Heart right ventricle (tissue), 16 donors: ENCODE data around the gene TMEM247. TPM values are rescaled to one million over a fixed set of nuclear protein-coding genes. Genes with fewer than 3 reads are reported as not detected.

Experiments used
- ATAC-seq, 8 donors: fragments of 200-7000 bp; cut with Tn5 transposase; one replicate each; pipeline ENCODE4 v1.9.1; 2020; ENCODE audit warnings: mild to moderate bottlenecking in 8 of 8, moderate library complexity in 8 of 8, moderate number of reproducible peaks in 1 of 8
- DNase-seq, 2 donors: peaks; one replicate each; pipeline ENCODE4 v3.0.0-alpha.2; 2020
- H3K27ac ChIP-seq, 10 donors: fragments of 200-600 bp; sonication (generic) in 2 of 10; one replicate each; pipeline versions ENCODE4 v1.5.0 to v1.8.0; 2020 to 2022; ENCODE audit warnings: mild to moderate bottlenecking in 3 of 10
- H3K27me3 ChIP-seq, 7 donors: fragments of 200-600 bp; one replicate each; pipeline ENCODE4 v1.8.0; 2021 to 2022; ENCODE audit warnings: mild to moderate bottlenecking in 2 of 7
- H3K36me3 ChIP-seq, 9 donors: fragments of 200-600 bp; sonication (generic) in 1 of 9; one replicate each; pipeline versions ENCODE4 v1.5.0 to v1.8.0; 2020 to 2022; ENCODE audit warnings: mild to moderate bottlenecking in 2 of 9
- H3K4me1 ChIP-seq, 9 donors: fragments of 200-600 bp; sonication (generic) in 1 of 9; one replicate each; pipeline versions ENCODE4 v1.5.0 to v1.8.0; 2020 to 2022; ENCODE audit warnings: mild to moderate bottlenecking in 4 of 9
- H3K4me3 ChIP-seq, 10 donors: fragments of 200-600 bp; sonication (generic) in 2 of 10; one replicate each; pipeline versions ENCODE4 v1.5.0 to v1.8.0; 2020 to 2022; ENCODE audit warnings: mild to moderate bottlenecking in 7 of 10, moderate library complexity in 2 of 10
- H3K9me3 ChIP-seq, 11 donors: fragments of 200-600 bp in 10 of 11; sonication (generic) in 2 of 11; one replicate each; pipeline versions ENCODE4 v1.5.0 to v1.8.0; 2013 to 2022; ENCODE audit warnings: mild to moderate bottlenecking in 2 of 11, control low read depth in 1 of 11, moderate library complexity in 1 of 11
- CTCF ChIP-seq, 9 donors: fragments of 200-600 bp; sonication (generic) in 2 of 9; IDR thresholded peaks; one replicate each; pipeline versions ENCODE4 v1.5.0 to v1.8.0; 2021 to 2022; ENCODE audit warnings: antibody characterized with exemption in 9 of 9, mild to moderate bottlenecking in 5 of 9, moderate library complexity in 1 of 9
- WGBS, 2 donors: extraction: QIAGEN DNeasy Blood & Tissue Kit; methylation state at CpG; one replicate each; pipeline ENCODE4 v1.1.7; 2013; ENCODE audit warnings: inconsistent platforms in 1 of 2; 5-methylcytosine and 5-hydroxymethylcytosine counted together
- intact Hi-C, 10 donors: fragments of 100-400 bp; cut with DNase I; formaldehyde crosslinking; loops; one replicate each; pipeline versions ENCODE4 v1.11.1 to v1.14.2; 2022
- polyA plus RNA-seq, 2 donors: library from polyadenylated mRNA; stranded (reverse); fragments of 200-250 nt; gene quantifications; one replicate each; pipeline ENCODE4 v1.2.3, GENCODE V29; 2013
- total RNA-seq, 10 donors: library from RNA; stranded (reverse); fragmentation: NEBNext Ultra II Directional in 3 of 10; extraction: Animal tissue kit (Norgen Biotek cat#: 25700) in 3 of 10; gene quantifications; one replicate each; pipeline versions ENCODE4 v1.2.1 to v1.2.4, GENCODE V29; 2021 to 2023
- donor health status: Arrhythmogenic right ventricular cardiomyopathy.
- donor health status: ischemic (EF 13 %, LVEDD 7.1; RV severe dilation, severe dysfunction).
- donor health status: healthy with polysubstance abuse.
- donor health status: DM: no; HTN: yes; CAD: no.
- donor health status: DM: no; HTN: no; CAD: no.
- donor health status: ischemic (EF 25% LVEDD 6.9; RV normal size, moderate dysfunction).
- donor health status: ischemic (EF 25% LVEDD 5.7; RV mildly dilated, moderate dysfunction).
- donor health status: healthy.
- donor health status: DM: yes; HTN: yes; CAD: no.
- donor health status: Ischemic cardiomyopathy.
- donor health status: ischemic (EF 35%, LVEDD 5.7; RV mildly dilated, moderate dysfunction).
- donor health status: nonischemic (EF 11% LVEDD 7.7; RV severe dilation, severe dysfunction).
- donor health status: DM: yes; HTN: yes; CAD: no.
- donor health status: PGD.
- donor health status: ischemic (EF 29% LVEDD 5.4; RV normal size, mild dysfunction).
- donor health status: nonischemic (EF 23%, LVEDD 6.1; RV moderate dilation, normal function).

The TMEM247 gene
- total and polyA plus RNA-seq, 12 donors: not detected

- intact Hi-C loops: no loop called here
- no peak for ATAC-seq
- no peak overlapping the region for H3K4me3 ChIP-seq
- WGBS, 2 donors: 90 to 96% methylated on average over 3 of the region's 3 CpGs
- no peak for DNase-seq
- H3K27ac ChIP-seq: no peak overlapping the region
- no peaks in the 10 kb centered on the region for H3K36me3 ChIP-seq
- no peaks in the 10 kb centered on the region for H3K27me3 ChIP-seq
- no peak for TF ChIP-seq CTCF (IDR thresholded peaks at IDR 0.05)
- peaks cover 0 to 9% (median under 1%) of the 10 kb centered on the region in 11 donors for H3K9me3 ChIP-seq
- H3K4me1 ChIP-seq: no peaks in the 10 kb centered on the region
Observed at GRCh38 chr2:46509804-46510203, 30.4 kb downstream of the TMEM247 start.

GRCh38 chr2:46510598-46511177 is 31.3 kb downstream of the TMEM247 start:
- WGBS, 2 donors: 89 to 94% methylated on average over 5 of the region's 5 CpGs
- intact Hi-C loops: no loop called here
- no peak overlapping the region for H3K27ac ChIP-seq
- no peaks in the 10 kb centered on the region for H3K27me3 ChIP-seq
- TF ChIP-seq CTCF (IDR thresholded peaks at IDR 0.05): no peak
- ATAC-seq: no peak
- peaks cover 0 to 18% (median 8%) of the 10 kb centered on the region in 11 donors for H3K9me3 ChIP-seq
- no peaks in the 10 kb centered on the region for H3K36me3 ChIP-seq
- DNase-seq: no peak
- H3K4me1 ChIP-seq: no peaks in the 10 kb centered on the region
- H3K4me3 ChIP-seq: no peak overlapping the region

- Histone ChIP-seq H3K9me3 (peaks cover 0 to 33% (median 16%) of the 10 kb centered on the region in 11 donors), H3K36me3 (no peaks in the 10 kb centered on the region), H3K27ac (no peak overlapping the region), H3K27me3 (no peaks in the 10 kb centered on the region), H3K4me3 (no peak overlapping the region), H3K4me1 (no peaks in the 10 kb centered on the region)
- DNase-seq: no peak
- WGBS, 2 donors: 90 to 94% methylated on average over 10 of the region's 10 CpGs
- TF ChIP-seq CTCF (IDR thresholded peaks at IDR 0.05): no peak
- ATAC-seq: no peak
- intact Hi-C loops: no loop called here
Observed at GRCh38 chr2:46512185-46512584, 32.8 kb downstream of the TMEM247 start.

- TF ChIP-seq CTCF (IDR thresholded peaks at IDR 0.05): no peak
- H3K4me1 ChIP-seq: peaks cover 0 to 10% (median 6%) of the 10 kb centered on the region in 9 donors
- DNase-seq (no peak), ATAC-seq (no peak)
- H3K9me3 ChIP-seq: peaks cover 0 to 39% (median 18%) of the 10 kb centered on the region in 11 donors
- H3K27ac ChIP-seq: no peak overlapping the region
- 63 to 74% methylated on average over 1 of the region's 1 CpG for WGBS, 2 donors
- no peak overlapping the region for H3K4me3 ChIP-seq
- H3K36me3 ChIP-seq: no peaks in the 10 kb centered on the region
- intact Hi-C loops: no loop called here
- H3K27me3 ChIP-seq: no peaks in the 10 kb centered on the region
Observed at GRCh38 chr2:46514738-46515137, 35.4 kb downstream of the TMEM247 start.
